ENCODE measurements around the gene FES.

The FES gene

GRCh38 chr15:90901175-90902039, 17.1 kb downstream of the FES start:
- H3K27ac ChIP-seq, result peak overlapping the region; percentile 99
- no peak for TF ChIP-seq CTCF (conservative IDR thresholded peaks at IDR 0.05)

DNA sequence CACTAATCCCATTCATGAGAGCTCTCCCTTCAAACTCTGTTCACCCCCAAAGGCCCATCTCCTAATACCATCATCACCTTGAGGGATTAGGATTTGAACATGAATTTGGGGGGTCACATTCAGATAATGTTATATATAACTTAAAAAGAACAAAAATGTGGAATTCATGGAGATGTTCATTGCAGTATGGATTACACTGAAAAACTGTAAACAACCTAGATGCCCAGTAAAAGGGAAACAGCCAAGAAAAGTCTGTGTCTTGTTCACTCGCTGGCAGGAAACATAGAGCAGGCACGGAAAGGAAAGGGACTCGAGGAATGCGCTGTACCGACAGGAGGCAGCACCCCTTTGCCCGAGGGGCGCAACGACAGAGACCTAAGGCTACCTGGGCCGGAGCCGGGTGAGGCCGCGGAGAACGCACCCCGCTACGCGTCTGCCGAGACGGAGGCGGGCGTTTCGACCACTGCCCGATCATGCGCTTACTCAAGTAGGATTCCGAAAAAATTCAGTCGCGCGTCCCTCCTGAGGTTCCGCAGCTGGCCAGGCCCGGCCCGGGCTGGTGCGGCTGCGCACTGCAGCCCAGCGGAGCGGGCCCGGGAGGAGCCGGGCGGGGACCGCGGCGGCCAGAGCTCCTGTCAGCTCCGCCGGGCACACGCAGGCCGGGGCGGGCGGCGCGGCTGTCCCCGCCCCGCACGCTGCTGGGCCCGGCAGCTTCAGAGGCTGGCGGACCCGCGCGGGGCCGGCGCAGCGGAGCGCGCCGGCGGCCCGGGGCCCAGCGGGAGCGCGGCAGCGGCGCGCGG, 17.9 kb downstream of the FES start:
- H3K27ac ChIP-seq, result peak overlapping the region; percentile 99
- peak; percentile 83 for TF ChIP-seq CTCF (conservative IDR thresholded peaks at IDR 0.05)

DNA sequence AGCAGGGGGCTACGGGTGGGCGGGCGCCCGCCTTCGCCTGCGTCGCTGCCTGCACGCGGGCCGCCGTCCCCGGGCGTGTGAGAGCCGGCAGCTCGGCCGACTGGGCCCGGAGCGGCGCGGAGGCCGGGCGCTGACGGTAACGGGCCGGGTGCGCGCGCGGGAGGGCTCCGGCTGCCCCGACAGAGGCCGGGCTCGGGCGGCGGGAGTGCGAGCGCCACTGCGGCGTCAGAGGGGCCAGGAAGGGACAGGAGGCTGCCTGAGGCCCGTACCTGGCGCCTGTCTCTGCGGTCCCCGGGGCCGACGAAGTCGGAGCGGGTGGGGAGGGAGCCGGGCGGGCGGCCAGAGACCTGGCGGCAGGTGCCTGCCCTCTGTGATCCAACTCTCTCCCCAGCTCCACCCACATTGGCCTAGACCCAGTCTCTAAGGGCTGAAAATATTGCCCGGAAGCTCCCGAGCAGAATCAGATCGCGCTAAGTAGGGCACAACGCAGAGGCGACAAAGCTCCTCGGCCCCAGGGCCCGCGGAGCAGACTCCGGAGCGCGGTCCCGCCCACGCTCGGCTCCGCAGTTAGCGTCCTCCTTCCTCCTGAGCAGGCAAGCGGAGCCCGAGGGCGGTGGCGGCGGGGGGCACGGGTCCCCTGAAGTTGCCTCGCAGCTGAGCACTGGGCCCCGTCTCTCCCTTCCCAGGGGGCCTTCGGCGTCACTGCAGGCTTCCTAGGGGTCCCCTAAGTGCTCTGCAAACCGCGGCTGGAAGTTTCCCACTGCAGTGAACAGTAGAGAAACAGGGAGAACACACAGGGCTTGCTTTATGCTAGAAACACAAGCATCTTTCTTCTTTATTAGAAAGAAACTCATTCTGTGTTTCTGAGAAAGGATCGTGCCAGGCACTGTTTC, 18.8 kb downstream of the FES start, which contains the start of gene MAN2A2:
Gene MAN2A2, plus strand, starts transcription at position 463 of the 893 bp plus-strand sequence. CDS start 906 bp downstream, outside the sequence.
- no peak for TF ChIP-seq CTCF (conservative IDR thresholded peaks at IDR 0.05)
- H3K27ac ChIP-seq, result peak within 1 kb of the TSS; percentile 99

GRCh38 chr15:90903733-90904536, 19.6 kb downstream of the FES start:
- peak overlapping the region; percentile 99 for H3K27ac ChIP-seq
- TF ChIP-seq CTCF (conservative IDR thresholded peaks at IDR 0.05), result peak; percentile 61

- TF ChIP-seq CTCF (conservative IDR thresholded peaks at IDR 0.05), result no peak
- peak overlapping the region; percentile 99 for H3K27ac ChIP-seq
Observed at GRCh38 chr15:90904746-90905145, 20.4 kb downstream of the FES start.

- peak overlapping the region; percentile 99 for H3K27ac ChIP-seq
- no peak for TF ChIP-seq CTCF (conservative IDR thresholded peaks at IDR 0.05)
Observed at GRCh38 chr15:90905306-90906180, 21.2 kb downstream of the FES start.

Data from VCaP (cell line).